GM23248 (cell line): ENCODE measurements around the gene TSSC4. TPM values are rescaled to one million over a fixed set of nuclear protein-coding genes. Genes with fewer than 3 reads are reported as not detected.

ENCODE experiments used
- DNase-seq: peaks from one replicate; pipeline ENCODE4 v3.0.0-alpha.2; 2015
- H2AFZ ChIP-seq: fragments of 200-600 bp; sonication (generic); 2 replicates; pipeline ENCODE4 v1.6.1; 2016; ENCODE audit warnings: antibody characterized with exemption
- H3F3A ChIP-seq: fragments of 200-600 bp; sonication (generic); 2 replicates; pipeline ENCODE4 v1.6.1; 2016; ENCODE audit warnings: mild to moderate bottlenecking, antibody characterized with exemption, mixed run types; ENCODE audit not compliant: insufficient read depth
- H3K27ac ChIP-seq: fragments of 200-600 bp; sonication (generic); 2 replicates; pipeline ENCODE4 v1.5.1; 2016; ENCODE audit warnings: mild to moderate bottlenecking
- H3K27me3 ChIP-seq: fragments of 200-600 bp; sonication (generic); replicated peaks from 2 replicates; pipeline ENCODE4 v1.6.1; 2016; ENCODE audit warnings: mild to moderate bottlenecking; ENCODE audit not compliant: insufficient read depth
- H3K36me3 ChIP-seq: fragments of 200-600 bp; sonication (generic); 2 replicates; pipeline ENCODE4 v1.6.1; 2016; ENCODE audit warnings: low read depth, mild to moderate bottlenecking
- H3K4me1 ChIP-seq: fragments of 200-600 bp; sonication (generic); 2 replicates; pipeline ENCODE4 v1.6.1; 2016; ENCODE audit warnings: mild to moderate bottlenecking; ENCODE audit not compliant: insufficient read depth
- H3K4me2 ChIP-seq: fragments of 200-600 bp; sonication (generic); one replicate; pipeline ENCODE4 v1.6.1; 2016; ENCODE audit warnings: mild to moderate bottlenecking; ENCODE audit not compliant: unreplicated experiment
- H3K4me3 ChIP-seq: fragments of 200-600 bp; sonication (generic); 2 replicates; pipeline ENCODE4 v1.5.1; 2016; ENCODE audit warnings: mild to moderate bottlenecking
- H3K79me2 ChIP-seq: fragments of 200-600 bp; sonication (generic); 2 replicates; pipeline ENCODE4 v1.6.1; 2016; ENCODE audit warnings: mild to moderate bottlenecking; ENCODE audit not compliant: insufficient read depth
- H3K9ac ChIP-seq: fragments of 200-600 bp; sonication (generic); 2 replicates; pipeline ENCODE4 v1.6.1; 2016; ENCODE audit warnings: mild to moderate bottlenecking
- H3K9me2 ChIP-seq: fragments of 200-600 bp; sonication (generic); 2 replicates; pipeline ENCODE4 v1.6.1; 2016; ENCODE audit warnings: mixed run types, mild to moderate bottlenecking, moderate library complexity; ENCODE audit not compliant: insufficient read depth
- H3K9me3 ChIP-seq: fragments of 200-600 bp; sonication (generic); one replicate; pipeline ENCODE4 v1.6.1; 2017; ENCODE audit warnings: low read depth
- H4K20me1 ChIP-seq: fragments of 200-600 bp; sonication (generic); 2 replicates; pipeline ENCODE4 v1.6.0; 2016; ENCODE audit not compliant: insufficient read depth
- EZH2 ChIP-seq: fragments of 200-600 bp; sonication (generic); IDR thresholded peaks from 2 replicates; pipeline ENCODE4 v1.6.1; 2018; ENCODE audit warnings: antibody characterized with exemption, mild to moderate bottlenecking; ENCODE audit not compliant: insufficient read depth, poor library complexity, severe bottlenecking
- EZH2phosphoT487 ChIP-seq: fragments of 200-600 bp; sonication (generic); IDR thresholded peaks from 2 replicates; pipeline ENCODE4 v1.6.1; 2018; ENCODE audit warnings: antibody characterized with exemption, moderate library complexity, mild to moderate bottlenecking, low read depth; ENCODE audit not compliant: insufficient read depth
- WGBS, 2 experiments: methylation state at CpG; one replicate each; pipeline ENCODE4 v1.1.6; 2015 to 2017; ENCODE audit warnings: low lambda C conversion rate in 2 of 2, low coverage in 1 of 2; ENCODE audit errors: missing lambda C conversion rate in 2 of 2; 5-methylcytosine and 5-hydroxymethylcytosine counted together
- in situ Hi-C: fragments of 300-500 bp; cut with MboI; formaldehyde crosslinking; loops from 2 replicates; pipeline ENCODE4 v1.15.0; 2020
- polyA plus RNA-seq: library from polyadenylated mRNA; unstranded; fragments of >200 nt; fragmentation: Nextera tagmentation; extraction: Ambion mirVana; gene quantifications from 2 replicates; pipeline ENCODE4 v1.2.1, GENCODE V29; 2016
- total RNA-seq: library from RNA; depleted of rRNA; stranded (reverse); fragments of >200 nt; shearing (Covaris generic); gene quantifications from 2 replicates; pipeline ENCODE4 v1.2.3, GENCODE V29; 2014

The TSSC4 gene
- total and polyA plus RNA-seq, 2 experiments from 2014 or later: 44.4 to 61.8 TPM

GRCh38 chr11:2360081-2360642 lies 40.4 kb upstream of the TSSC4 start:
- H3K4me2 ChIP-seq: no peak overlapping the region
- H3K9ac ChIP-seq: no peak overlapping the region
- no peaks in the 10 kb centered on the region for H3F3A ChIP-seq
- H3K36me3 ChIP-seq: no peaks in the 10 kb centered on the region
- TF ChIP-seq EZH2 (no peak), EZH2phosphoT487 (no peak)
- H4K20me1 ChIP-seq: no peaks in the 10 kb centered on the region
- no peak overlapping the region for H3K27ac ChIP-seq
- H3K27me3 ChIP-seq: no peaks in the 10 kb centered on the region
- no peaks in the 10 kb centered on the region for H3K79me2 ChIP-seq
- H3K4me1 ChIP-seq: peaks cover 6% of the 10 kb centered on the region; the same call in 1 of the 2 replicates
- WGBS, 2 experiments: 78 to 89% methylated on average over 14 of the region's 14 CpGs
- no peak for DNase-seq
- in situ Hi-C loops: no loop called here
- no peak overlapping the region for H3K4me3 ChIP-seq
- H3K9me2 ChIP-seq: no peaks in the 10 kb centered on the region
- no peaks in the 10 kb centered on the region for H3K9me3 ChIP-seq
- no peak overlapping the region for H2AFZ ChIP-seq

- in situ Hi-C loops: no loop called here
- H3K36me3 ChIP-seq: no peaks in the 10 kb centered on the region
- no peaks in the 10 kb centered on the region for H3K27me3 ChIP-seq
- H3K27ac ChIP-seq: no peak overlapping the region
- H3K4me3 ChIP-seq: no peak overlapping the region
- no peaks in the 10 kb centered on the region for H3K9me3 ChIP-seq
- WGBS, 2 experiments: 76 to 80% methylated on average over 9 of the region's 9 CpGs
- H2AFZ ChIP-seq: no peak overlapping the region
- H3K9me2 ChIP-seq: no peaks in the 10 kb centered on the region
- H4K20me1 ChIP-seq: no peaks in the 10 kb centered on the region
- no peaks in the 10 kb centered on the region for H3F3A ChIP-seq
- TF ChIP-seq EZH2phosphoT487 (no peak), EZH2 (no peak)
- no peak overlapping the region for H3K9ac ChIP-seq
- no peaks in the 10 kb centered on the region for H3K79me2 ChIP-seq
- no peak overlapping the region for H3K4me2 ChIP-seq
- no peak for DNase-seq
- H3K4me1 ChIP-seq: no peaks in the 10 kb centered on the region
Observed at GRCh38 chr11:2361565-2361964, 39.0 kb upstream of the TSSC4 start.

- Histone ChIP-seq H3K4me2 (no peak overlapping the region), H4K20me1 (no peaks in the 10 kb centered on the region), H3K4me1 (no peaks in the 10 kb centered on the region), H3K27me3 (no peaks in the 10 kb centered on the region), H3K9me2 (no peaks in the 10 kb centered on the region), H3K27ac (no peak overlapping the region), H3K36me3 (no peaks in the 10 kb centered on the region), H3K9me3 (no peaks in the 10 kb centered on the region), H3K9ac (no peak overlapping the region), H3K79me2 (no peaks in the 10 kb centered on the region), H3F3A (no peaks in the 10 kb centered on the region), H3K4me3 (no peak overlapping the region), H2AFZ (no peak overlapping the region)
- 64 to 72% methylated on average over 7 of the region's 7 CpGs for WGBS, 2 experiments
- DNase-seq: no peak
- TF ChIP-seq EZH2 (no peak), EZH2phosphoT487 (no peak)
- in situ Hi-C loops: no loop called here
Observed at GRCh38 chr11:2362414-2362813, 38.1 kb upstream of the TSSC4 start.

DNA sequence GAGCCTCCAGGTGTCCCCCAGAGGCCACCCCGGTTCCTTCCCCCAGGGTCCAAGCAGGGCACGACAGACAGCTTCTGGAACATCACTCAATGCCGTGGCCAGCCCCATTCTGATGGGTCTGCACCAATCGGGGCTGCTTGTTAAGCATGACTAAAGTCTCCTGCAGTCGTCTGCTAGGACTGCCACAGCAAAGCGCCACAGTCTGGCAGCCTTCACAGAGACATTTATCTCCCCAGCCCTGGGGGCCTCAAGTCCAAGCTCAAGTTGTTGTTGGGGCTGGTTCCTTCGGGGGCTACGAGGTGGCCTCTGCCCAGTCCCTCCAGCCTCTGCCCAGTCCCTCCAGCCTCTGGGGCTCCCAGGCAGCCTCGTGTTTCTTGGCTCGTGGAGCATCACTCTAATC lies 37.4 kb upstream of the TSSC4 start:
- Histone ChIP-seq H3K27me3 (no peaks in the 10 kb centered on the region), H3K4me3 (no peak overlapping the region), H3K9me2 (no peaks in the 10 kb centered on the region), H3K9me3 (no peaks in the 10 kb centered on the region), H3K27ac (no peak overlapping the region), H2AFZ (no peak overlapping the region), H3K4me1 (no peaks in the 10 kb centered on the region), H3K36me3 (no peaks in the 10 kb centered on the region), H4K20me1 (no peaks in the 10 kb centered on the region), H3K79me2 (no peaks in the 10 kb centered on the region), H3K4me2 (no peak overlapping the region), H3K9ac (no peak overlapping the region), H3F3A (no peaks in the 10 kb centered on the region)
- WGBS, 2 experiments: 83 to 87% methylated on average over 10 of the region's 10 CpGs
- in situ Hi-C loops: no loop called here
- DNase-seq: no peak
- TF ChIP-seq EZH2 (no peak), EZH2phosphoT487 (no peak)
